Panc1 (cell line): ENCODE measurements around the gene GEMIN7. TPM values are rescaled to one million over a fixed set of nuclear protein-coding genes. Genes with fewer than 3 reads are reported as not detected.

Experiments used
- ATAC-seq: fragments of 200-7000 bp; cut with Tn5 transposase; 2 replicates; pipeline ENCODE4 v1.9.1; 2020; ENCODE audit warnings: mild to moderate bottlenecking, moderate library complexity
- BruUV-seq: library from RNA; stranded (reverse); fragments of 400-500 nt; replicated peaks from 2 replicates; lab custom pipeline; 2021; lab: Mats Ljungman, UMichigan
- CTCF ChIA-PET: fragments of 300-600 bp; sonication (Branson Sonifier 250); formaldehyde crosslinking; loops from one replicate; lab custom pipeline; 2022; ENCODE audit warnings: antibody characterized with exemption; lab: Charles Lee
- POLR2A ChIA-PET: fragments of 300-600 bp; sonication (Branson Sonifier 250); formaldehyde crosslinking; loops from one replicate; lab custom pipeline; 2022; ENCODE audit warnings: antibody characterized with exemption; lab: Charles Lee
- DNase-seq: peaks from one replicate; pipeline ENCODE4 v3.0.0-alpha.2; 2010; ENCODE audit warnings: low read depth, low spot score
- H3K27ac ChIP-seq: 2 replicates; pipeline ENCODE4 v1.5.1; 2011; ENCODE audit warnings: mild to moderate bottlenecking, low read length, inconsistent platforms
- H3K27me3 ChIP-seq: fragments of 200-500 bp; sonication (Bioruptor generic); 2 replicates; pipeline ENCODE4 v1.6.0; 2014; ENCODE audit warnings: low read length, inconsistent platforms; ENCODE audit not compliant: control insufficient read depth, insufficient read depth
- H3K36me3 ChIP-seq: fragments of 200-500 bp; sonication (Bioruptor generic); 2 replicates; pipeline ENCODE4 v1.5.1; 2014; ENCODE audit warnings: inconsistent platforms, mild to moderate bottlenecking, low read length, moderate library complexity; ENCODE audit not compliant: control insufficient read depth, insufficient read depth
- H3K4me1 ChIP-seq: 2 replicates; pipeline ENCODE4 v1.5.1; 2011; ENCODE audit warnings: inconsistent platforms, mild to moderate bottlenecking, low read length, moderate library complexity; ENCODE audit not compliant: control insufficient read depth, insufficient read depth
- H3K4me3 ChIP-seq, 2 experiments: 2 replicates each; pipeline ENCODE4 v1.5.1; 2011 to 2012; ENCODE audit warnings: low read depth in 2 of 2, low read length in 2 of 2, mild to moderate bottlenecking in 2 of 2, inconsistent platforms in 1 of 2, moderate library complexity in 1 of 2
- H3K9me3 ChIP-seq: fragments of 200-500 bp; sonication (Bioruptor generic); 2 replicates; pipeline ENCODE4 v1.5.1; 2014; ENCODE audit warnings: low read depth, mild to moderate bottlenecking, inconsistent platforms, low read length, moderate library complexity; ENCODE audit not compliant: control insufficient read depth, insufficient read depth
- POLR2AphosphoS5 ChIP-seq: IDR thresholded peaks from 2 replicates; pipeline ENCODE4 v1.6.1; 2012; ENCODE audit warnings: mild to moderate bottlenecking, low read depth, low read length, moderate library complexity
- SIN3A ChIP-seq: IDR thresholded peaks from 2 replicates; pipeline ENCODE4 v1.6.1; 2012; ENCODE audit warnings: low read depth, mild to moderate bottlenecking, low read length, moderate library complexity, borderline replicate concordance; ENCODE audit not compliant: insufficient read depth
- TCF7L2 ChIP-seq: IDR thresholded peaks from 2 replicates; pipeline ENCODE4 v1.6.1; 2011; ENCODE audit warnings: mild to moderate bottlenecking, low read depth, low read length, inconsistent platforms
- in situ Hi-C: cut with HindIII; loops from 2 replicates; pipeline ENCODE4 v1.10.0; 2016; ENCODE audit warnings: low sequenced_read_pairs, low pct_unique_long_range_greater_than_20kb
- intact Hi-C: fragments of 100-400 bp; cut with micrococcal nuclease; formaldehyde crosslinking; loops from one replicate; pipeline ENCODE4 v1.10.0; 2022; ENCODE audit not compliant: unreplicated experiment
- total RNA-seq: library from RNA; stranded (reverse); gene quantifications from one replicate; pipeline ENCODE4 v1.2.1, GENCODE V29; 2021; ENCODE audit not compliant: unreplicated experiment
- TF ChIP-seq, protein P1 (sequence below), 2 experiments: IDR thresholded peaks; 2 replicates each; pipeline ENCODE4 v1.6.1; 2011 to 2012; ENCODE audit warnings: low read depth in 2 of 2, control low read depth in 1 of 2, low read length in 1 of 2, mild to moderate bottlenecking in 1 of 2, moderate library complexity in 1 of 2; ENCODE audit not compliant: insufficient read depth in 1 of 2
- TF ChIP-seq, protein P2 (sequence below): fragments of 450-650 bp; IDR thresholded peaks from 2 replicates; pipeline ENCODE4 v1.5.1; 2017; ENCODE audit warnings: mild to moderate bottlenecking

The GEMIN7 gene
- total RNA-seq, 1 experiment from 2014 or later, result 29.5 TPM

DNA sequence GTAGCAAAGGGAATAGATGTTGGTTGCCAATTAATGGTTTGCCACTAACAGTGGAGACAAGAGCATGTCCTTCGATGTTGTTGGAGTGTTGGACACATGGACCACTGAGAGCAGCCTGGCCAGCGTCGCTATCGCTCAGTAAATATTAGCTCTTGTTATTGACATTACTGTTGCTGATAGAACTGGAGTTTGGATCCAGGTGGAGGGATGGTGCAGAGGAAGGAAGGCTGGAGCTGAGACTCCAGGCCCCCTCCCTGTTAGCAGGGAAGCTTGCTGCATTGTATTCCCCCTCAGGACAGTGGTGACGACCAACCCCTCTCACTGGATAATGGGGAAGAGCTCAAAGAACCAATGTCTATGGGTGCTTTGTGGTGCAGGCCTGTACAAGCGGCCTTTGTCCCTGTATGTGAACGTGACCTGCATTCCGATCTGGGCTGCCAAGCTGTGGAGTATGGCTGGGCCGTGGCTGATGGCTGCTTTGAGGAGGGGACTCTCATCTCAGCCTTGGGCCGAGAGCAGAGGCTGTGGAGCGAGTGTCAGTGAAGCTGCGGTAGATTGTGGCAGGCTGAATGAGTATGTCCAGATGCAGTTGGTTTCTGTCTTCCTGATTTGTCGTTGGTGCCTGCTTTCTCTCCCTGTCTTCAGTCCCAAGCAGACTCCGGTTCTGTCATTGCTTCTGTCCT lies 33.2 kb upstream of the GEMIN7 start:
- DNase-seq (no peak), ATAC-seq (no peak)
- Histone ChIP-seq H3K27me3 (no peaks in the 10 kb centered on the region), H3K36me3 (peaks cover 5% of the 10 kb centered on the region), H3K4me3 (no peak overlapping the region), H3K4me1 (no peaks in the 10 kb centered on the region), H3K9me3 (no peaks in the 10 kb centered on the region), H3K27ac (no peak overlapping the region)
- CTCF ChIA-PET, result no interaction called here
- in situ Hi-C loops, result no loop called here
- intact Hi-C loops, result no loop called here
- POLR2A ChIA-PET, result no interaction called here
- BruUV-seq, result no TSS peak
- TF ChIP-seq POLR2AphosphoS5, result no peak
- no peak for TF ChIP-seq SIN3A
- TF ChIP-seq, protein P1, sequence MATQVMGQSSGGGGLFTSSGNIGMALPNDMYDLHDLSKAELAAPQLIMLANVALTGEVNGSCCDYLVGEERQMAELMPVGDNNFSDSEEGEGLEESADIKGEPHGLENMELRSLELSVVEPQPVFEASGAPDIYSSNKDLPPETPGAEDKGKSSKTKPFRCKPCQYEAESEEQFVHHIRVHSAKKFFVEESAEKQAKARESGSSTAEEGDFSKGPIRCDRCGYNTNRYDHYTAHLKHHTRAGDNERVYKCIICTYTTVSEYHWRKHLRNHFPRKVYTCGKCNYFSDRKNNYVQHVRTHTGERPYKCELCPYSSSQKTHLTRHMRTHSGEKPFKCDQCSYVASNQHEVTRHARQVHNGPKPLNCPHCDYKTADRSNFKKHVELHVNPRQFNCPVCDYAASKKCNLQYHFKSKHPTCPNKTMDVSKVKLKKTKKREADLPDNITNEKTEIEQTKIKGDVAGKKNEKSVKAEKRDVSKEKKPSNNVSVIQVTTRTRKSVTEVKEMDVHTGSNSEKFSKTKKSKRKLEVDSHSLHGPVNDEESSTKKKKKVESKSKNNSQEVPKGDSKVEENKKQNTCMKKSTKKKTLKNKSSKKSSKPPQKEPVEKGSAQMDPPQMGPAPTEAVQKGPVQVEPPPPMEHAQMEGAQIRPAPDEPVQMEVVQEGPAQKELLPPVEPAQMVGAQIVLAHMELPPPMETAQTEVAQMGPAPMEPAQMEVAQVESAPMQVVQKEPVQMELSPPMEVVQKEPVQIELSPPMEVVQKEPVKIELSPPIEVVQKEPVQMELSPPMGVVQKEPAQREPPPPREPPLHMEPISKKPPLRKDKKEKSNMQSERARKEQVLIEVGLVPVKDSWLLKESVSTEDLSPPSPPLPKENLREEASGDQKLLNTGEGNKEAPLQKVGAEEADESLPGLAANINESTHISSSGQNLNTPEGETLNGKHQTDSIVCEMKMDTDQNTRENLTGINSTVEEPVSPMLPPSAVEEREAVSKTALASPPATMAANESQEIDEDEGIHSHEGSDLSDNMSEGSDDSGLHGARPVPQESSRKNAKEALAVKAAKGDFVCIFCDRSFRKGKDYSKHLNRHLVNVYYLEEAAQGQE (IDR thresholded peaks at IDR 0.05; ENCODE audit: insufficient read depth in 1 of 2, low read depth in 2 of 2, low read length in 1 of 2), result no peak
- TF ChIP-seq, protein P2, sequence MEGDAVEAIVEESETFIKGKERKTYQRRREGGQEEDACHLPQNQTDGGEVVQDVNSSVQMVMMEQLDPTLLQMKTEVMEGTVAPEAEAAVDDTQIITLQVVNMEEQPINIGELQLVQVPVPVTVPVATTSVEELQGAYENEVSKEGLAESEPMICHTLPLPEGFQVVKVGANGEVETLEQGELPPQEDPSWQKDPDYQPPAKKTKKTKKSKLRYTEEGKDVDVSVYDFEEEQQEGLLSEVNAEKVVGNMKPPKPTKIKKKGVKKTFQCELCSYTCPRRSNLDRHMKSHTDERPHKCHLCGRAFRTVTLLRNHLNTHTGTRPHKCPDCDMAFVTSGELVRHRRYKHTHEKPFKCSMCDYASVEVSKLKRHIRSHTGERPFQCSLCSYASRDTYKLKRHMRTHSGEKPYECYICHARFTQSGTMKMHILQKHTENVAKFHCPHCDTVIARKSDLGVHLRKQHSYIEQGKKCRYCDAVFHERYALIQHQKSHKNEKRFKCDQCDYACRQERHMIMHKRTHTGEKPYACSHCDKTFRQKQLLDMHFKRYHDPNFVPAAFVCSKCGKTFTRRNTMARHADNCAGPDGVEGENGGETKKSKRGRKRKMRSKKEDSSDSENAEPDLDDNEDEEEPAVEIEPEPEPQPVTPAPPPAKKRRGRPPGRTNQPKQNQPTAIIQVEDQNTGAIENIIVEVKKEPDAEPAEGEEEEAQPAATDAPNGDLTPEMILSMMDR, result no peak
- TF ChIP-seq TCF7L2, result no peak

DNA sequence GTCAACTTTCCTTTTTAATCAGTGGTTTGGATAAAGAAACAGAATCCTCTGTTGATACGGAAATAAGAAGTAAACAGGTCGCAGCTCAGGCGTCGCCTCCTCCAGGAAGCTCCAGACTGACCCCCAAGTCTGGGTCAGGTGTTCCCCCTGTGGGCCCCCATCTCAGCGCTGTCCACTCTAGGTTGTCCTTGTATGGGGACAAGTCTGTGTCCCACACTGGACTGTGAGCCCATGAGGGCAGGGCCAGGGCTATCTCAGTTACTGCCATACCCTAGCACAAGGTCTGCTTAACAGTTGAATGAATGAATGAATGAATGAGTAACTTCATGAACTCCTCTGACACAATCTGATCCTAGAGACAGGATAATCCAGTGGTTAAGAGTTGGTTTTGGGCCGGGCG lies 32.7 kb upstream of the GEMIN7 start:
- ChIA-PET CTCF (no interaction called here), POLR2A (no interaction called here)
- TF ChIP-seq, protein P2, result no peak
- TF ChIP-seq SIN3A (no peak), POLR2AphosphoS5 (no peak), TCF7L2 (no peak)
- TF ChIP-seq, protein P1 (IDR thresholded peaks at IDR 0.05; ENCODE audit: insufficient read depth in 1 of 2, low read depth in 2 of 2, low read length in 1 of 2), result no peak
- ATAC-seq (no peak), DNase-seq (no peak)
- Histone ChIP-seq H3K4me3 (no peak overlapping the region), H3K36me3 (peaks cover 3% of the 10 kb centered on the region), H3K4me1 (no peaks in the 10 kb centered on the region), H3K27ac (no peak overlapping the region), H3K9me3 (no peaks in the 10 kb centered on the region), H3K27me3 (no peaks in the 10 kb centered on the region)
- intact Hi-C loops, result no loop called here
- BruUV-seq, result no TSS peak
- in situ Hi-C loops, result no loop called here
